ENCODE results near the gene SNRNP70. TPM values are rescaled to one million over a fixed set of nuclear protein-coding genes. Genes with fewer than 3 reads are reported as not detected.

SNRNP70 gene
- total and polyA plus RNA-seq, 9 donors = 133 to 366 (median 252) TPM

GRCh38 chr19:49152119-49152550 is 66.9 kb downstream of the SNRNP70 start:
- intact Hi-C loops (cut with DNase I) = no loop called here
- Histone ChIP-seq H3K27me3 (no peaks in the 10 kb centered on the region), H3K27ac (no peak overlapping the region), H3K9me3 (no peaks in the 10 kb centered on the region), H3K4me1 (ENCODE audit: insufficient read depth) (peaks cover 4% of the 10 kb centered on the region), H3K36me3 (no peaks in the 10 kb centered on the region), H3K4me3 (no peak overlapping the region)
- WGBS, 3 donors = 34 to 47% (median 34%) methylated on average over 10 of the region's 10 CpGs
- DNase-seq = no peak
- no peak for TF ChIP-seq EP300 (IDR thresholded peaks at IDR 0.05)
- TF ChIP-seq CTCF (IDR thresholded peaks at IDR 0.05) = no peak
- TF ChIP-seq POLR2A (IDR thresholded peaks at IDR 0.05) = no peak

GRCh38 chr19:49153167-49153809 is 68.0 kb downstream of the SNRNP70 start:
- 88 to 91% (median 91%) methylated on average over 10 of the region's 10 CpGs for WGBS, 3 donors
- H3K4me3 ChIP-seq = no peak overlapping the region
- H3K9me3 ChIP-seq = no peaks in the 10 kb centered on the region
- intact Hi-C loops (cut with DNase I) = no loop called here
- no peaks in the 10 kb centered on the region for H3K27me3 ChIP-seq
- peaks cover 6% of the 10 kb centered on the region for H3K4me1 ChIP-seq (ENCODE audit: insufficient read depth)
- H3K27ac ChIP-seq = no peak overlapping the region
- H3K36me3 ChIP-seq = no peaks in the 10 kb centered on the region
- no peak for TF ChIP-seq EP300 (IDR thresholded peaks at IDR 0.05)
- DNase-seq = no peak

- Histone ChIP-seq H3K9me3 (no peaks in the 10 kb centered on the region), H3K36me3 (no peaks in the 10 kb centered on the region), H3K27ac (no peak overlapping the region), H3K4me1 (ENCODE audit: insufficient read depth) (peaks cover 3% of the 10 kb centered on the region), H3K27me3 (no peaks in the 10 kb centered on the region), H3K4me3 (no peak overlapping the region)
- intact Hi-C loops (cut with DNase I) = no loop called here
- TF ChIP-seq POLR2A (IDR thresholded peaks at IDR 0.05) = no peak
- TF ChIP-seq CTCF (IDR thresholded peaks at IDR 0.05) = no peak
- TF ChIP-seq EP300 (IDR thresholded peaks at IDR 0.05) = no peak
- no peak for DNase-seq
- WGBS, 3 donors = 92 to 95% (median 93%) methylated on average over 6 of the region's 6 CpGs
Observed at GRCh38 chr19:49154279-49154678, 69.0 kb downstream of the SNRNP70 start.

GRCh38 chr19:49155005-49155819 is 70.0 kb downstream of the SNRNP70 start, which contains the start of gene HRC:
Gene HRC (minus strand): TSS chr19:49155396. CDS start chr19:49155237, 159 bp downstream.
- Histone ChIP-seq H3K4me3 (no peak within 1 kb of the TSS), H3K27ac (peak within 1 kb of the TSS in 1 of 2 donors; percentile 20), H3K36me3 (no peaks in the 10 kb centered on the region), H3K27me3 (no peaks in the 10 kb centered on the region), H3K9me3 (no peaks in the 10 kb centered on the region), H3K4me1 (ENCODE audit: insufficient read depth) (peaks cover 3% of the 10 kb centered on the region)
- no peak for TF ChIP-seq POLR2A (IDR thresholded peaks at IDR 0.05)
- TF ChIP-seq CTCF (IDR thresholded peaks at IDR 0.05) = no peak
- no peak for TF ChIP-seq EP300 (IDR thresholded peaks at IDR 0.05)
- intact Hi-C loops (cut with DNase I) = no loop called here
- no peak for DNase-seq
- 26 to 33% (median 33%) methylated on average over 15 to 19 of the region's 19 CpGs for WGBS, 3 donors

All from ovary (tissue), 9 donors.